Femur (tissue), 1 donor: Measurements from ENCODE around the gene FTO.

Experiments used
- DNase-seq: peaks from one replicate; pipeline ENCODE4 v3.0.0-alpha.2; 2017

Gene FTO

GRCh38 chr16:54102888-54103866 is 399.2 kb downstream of the FTO start:
- no peak for DNase-seq

- DNase-seq: no peak
These were observed 402.1 kb downstream of the FTO start for GRCh38 chr16:54106057-54106456.

GRCh38 chr16:54107583-54108202 is 403.7 kb downstream of the FTO start:
- no peak for DNase-seq

- DNase-seq: no peak
These were observed 406.3 kb downstream of the FTO start for GRCh38 chr16:54110016-54110981.

GRCh38 chr16:54112451-54113206 is 408.7 kb downstream of the FTO start:
- no peak for DNase-seq

- no peak for DNase-seq
These were observed 411.6 kb downstream of the FTO start for GRCh38 chr16:54115558-54115957.

GRCh38 chr16:54116124-54116655 is 412.2 kb downstream of the FTO start:
- DNase-seq: no peak

- DNase-seq: no peak
These were observed 414.9 kb downstream of the FTO start for GRCh38 chr16:54118846-54119245.

GRCh38 chr16:54120846-54121480 is 417.0 kb downstream of the FTO start:
- DNase-seq: no peak

GRCh38 chr16:54121539-54122295 is 417.8 kb downstream of the FTO start:
- DNase-seq: no peak

- DNase-seq: no peak
These were observed 419.8 kb downstream of the FTO start for GRCh38 chr16:54123766-54124165.

- no peak for DNase-seq
These were observed 422.0 kb downstream of the FTO start for GRCh38 chr16:54125751-54126655.

- DNase-seq: no peak
These were observed 423.0 kb downstream of the FTO start for GRCh38 chr16:54126907-54127306.

GRCh38 chr16:54128629-54129234 is 424.8 kb downstream of the FTO start:
- no peak for DNase-seq

GRCh38 chr16:54129810-54130209 is 425.9 kb downstream of the FTO start:
- no peak for DNase-seq

- DNase-seq: no peak
These were observed 431.7 kb downstream of the FTO start for GRCh38 chr16:54135361-54136275.

GRCh38 chr16:54136276-54136625 is 432.3 kb downstream of the FTO start:
- DNase-seq: no peak
